ENCODE data around the gene TNFSF13. TPM values are rescaled to one million over a fixed set of nuclear protein-coding genes. Genes with fewer than 3 reads are reported as not detected.

TNFSF13 gene
- total RNA-seq, 1 experiment from 2014 or later = 3.2 TPM

DNA sequence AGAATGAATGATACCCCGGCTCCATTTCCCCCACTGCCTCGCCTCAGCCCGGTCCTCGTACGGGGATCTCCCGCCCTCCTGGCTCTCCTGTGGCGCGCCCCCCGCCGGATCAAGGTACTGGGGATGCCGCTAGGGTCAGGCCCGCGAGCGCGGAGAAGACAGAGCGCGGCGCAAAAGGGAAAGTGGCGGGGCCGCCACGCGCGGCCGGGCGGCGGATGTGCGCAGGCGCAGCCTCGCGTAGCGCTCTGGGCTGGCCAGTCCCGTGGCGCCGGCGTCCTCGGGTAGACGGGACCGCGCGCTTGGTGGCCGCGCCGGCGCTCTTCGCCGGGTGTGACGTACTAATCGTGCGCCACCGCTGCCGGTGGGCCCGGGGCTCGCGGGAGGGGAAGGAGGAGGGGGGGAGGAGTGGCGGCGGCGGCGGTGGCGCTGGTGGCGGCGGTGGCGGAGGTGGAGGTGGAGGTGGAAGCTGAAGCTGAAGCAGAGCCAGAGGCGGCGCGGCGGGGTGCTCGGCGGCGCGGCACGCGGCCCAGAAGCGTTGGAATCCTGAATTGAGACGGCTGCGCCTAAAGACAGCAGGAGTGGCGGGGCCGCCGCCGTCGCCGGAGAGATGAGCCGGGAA lies 3.1 kb downstream of the TNFSF13 start, which contains the start of gene SENP3 (continued):
- TF ChIP-seq, protein P1, sequence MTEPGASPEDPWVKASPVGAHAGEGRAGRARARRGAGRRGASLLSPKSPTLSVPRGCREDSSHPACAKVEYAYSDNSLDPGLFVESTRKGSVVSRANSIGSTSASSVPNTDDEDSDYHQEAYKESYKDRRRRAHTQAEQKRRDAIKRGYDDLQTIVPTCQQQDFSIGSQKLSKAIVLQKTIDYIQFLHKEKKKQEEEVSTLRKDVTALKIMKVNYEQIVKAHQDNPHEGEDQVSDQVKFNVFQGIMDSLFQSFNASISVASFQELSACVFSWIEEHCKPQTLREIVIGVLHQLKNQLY (CRISPR knock-in tag; IDR thresholded peaks at IDR 0.05) = no peak
- TF ChIP-seq, protein P2, sequence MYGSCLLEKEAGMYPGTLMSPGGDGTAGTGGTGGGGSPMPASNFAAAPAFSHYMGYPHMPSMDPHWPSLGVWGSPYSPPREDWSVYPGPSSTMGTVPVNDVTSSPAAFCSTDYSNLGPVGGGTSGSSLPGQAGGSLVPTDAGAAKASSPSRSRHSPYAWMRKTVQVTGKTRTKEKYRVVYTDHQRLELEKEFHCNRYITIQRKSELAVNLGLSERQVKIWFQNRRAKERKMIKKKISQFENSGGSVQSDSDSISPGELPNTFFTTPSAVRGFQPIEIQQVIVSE (CRISPR knock-in tag; IDR thresholded peaks at IDR 0.05; ENCODE audit: borderline replicate concordance) = no peak
- TF ChIP-seq SMAD4 (CRISPR knock-in tag; IDR thresholded peaks at IDR 0.05) = no peak
- TF ChIP-seq CBFB (CRISPR knock-in tag; IDR thresholded peaks at IDR 0.05; ENCODE audit: low read depth) = no peak
- TF ChIP-seq, protein P3, sequence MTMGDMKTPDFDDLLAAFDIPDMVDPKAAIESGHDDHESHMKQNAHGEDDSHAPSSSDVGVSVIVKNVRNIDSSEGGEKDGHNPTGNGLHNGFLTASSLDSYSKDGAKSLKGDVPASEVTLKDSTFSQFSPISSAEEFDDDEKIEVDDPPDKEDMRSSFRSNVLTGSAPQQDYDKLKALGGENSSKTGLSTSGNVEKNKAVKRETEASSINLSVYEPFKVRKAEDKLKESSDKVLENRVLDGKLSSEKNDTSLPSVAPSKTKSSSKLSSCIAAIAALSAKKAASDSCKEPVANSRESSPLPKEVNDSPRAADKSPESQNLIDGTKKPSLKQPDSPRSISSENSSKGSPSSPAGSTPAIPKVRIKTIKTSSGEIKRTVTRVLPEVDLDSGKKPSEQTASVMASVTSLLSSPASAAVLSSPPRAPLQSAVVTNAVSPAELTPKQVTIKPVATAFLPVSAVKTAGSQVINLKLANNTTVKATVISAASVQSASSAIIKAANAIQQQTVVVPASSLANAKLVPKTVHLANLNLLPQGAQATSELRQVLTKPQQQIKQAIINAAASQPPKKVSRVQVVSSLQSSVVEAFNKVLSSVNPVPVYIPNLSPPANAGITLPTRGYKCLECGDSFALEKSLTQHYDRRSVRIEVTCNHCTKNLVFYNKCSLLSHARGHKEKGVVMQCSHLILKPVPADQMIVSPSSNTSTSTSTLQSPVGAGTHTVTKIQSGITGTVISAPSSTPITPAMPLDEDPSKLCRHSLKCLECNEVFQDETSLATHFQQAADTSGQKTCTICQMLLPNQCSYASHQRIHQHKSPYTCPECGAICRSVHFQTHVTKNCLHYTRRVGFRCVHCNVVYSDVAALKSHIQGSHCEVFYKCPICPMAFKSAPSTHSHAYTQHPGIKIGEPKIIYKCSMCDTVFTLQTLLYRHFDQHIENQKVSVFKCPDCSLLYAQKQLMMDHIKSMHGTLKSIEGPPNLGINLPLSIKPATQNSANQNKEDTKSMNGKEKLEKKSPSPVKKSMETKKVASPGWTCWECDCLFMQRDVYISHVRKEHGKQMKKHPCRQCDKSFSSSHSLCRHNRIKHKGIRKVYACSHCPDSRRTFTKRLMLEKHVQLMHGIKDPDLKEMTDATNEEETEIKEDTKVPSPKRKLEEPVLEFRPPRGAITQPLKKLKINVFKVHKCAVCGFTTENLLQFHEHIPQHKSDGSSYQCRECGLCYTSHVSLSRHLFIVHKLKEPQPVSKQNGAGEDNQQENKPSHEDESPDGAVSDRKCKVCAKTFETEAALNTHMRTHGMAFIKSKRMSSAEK (CRISPR knock-in tag; IDR thresholded peaks at IDR 0.05; ENCODE audit: borderline replicate concordance) = no peak
- peak; percentile 63; the same call in 1 of the 2 replicates for TF ChIP-seq ETV6 (CRISPR knock-in tag; IDR thresholded peaks at IDR 0.05)
- TF ChIP-seq, protein P4, sequence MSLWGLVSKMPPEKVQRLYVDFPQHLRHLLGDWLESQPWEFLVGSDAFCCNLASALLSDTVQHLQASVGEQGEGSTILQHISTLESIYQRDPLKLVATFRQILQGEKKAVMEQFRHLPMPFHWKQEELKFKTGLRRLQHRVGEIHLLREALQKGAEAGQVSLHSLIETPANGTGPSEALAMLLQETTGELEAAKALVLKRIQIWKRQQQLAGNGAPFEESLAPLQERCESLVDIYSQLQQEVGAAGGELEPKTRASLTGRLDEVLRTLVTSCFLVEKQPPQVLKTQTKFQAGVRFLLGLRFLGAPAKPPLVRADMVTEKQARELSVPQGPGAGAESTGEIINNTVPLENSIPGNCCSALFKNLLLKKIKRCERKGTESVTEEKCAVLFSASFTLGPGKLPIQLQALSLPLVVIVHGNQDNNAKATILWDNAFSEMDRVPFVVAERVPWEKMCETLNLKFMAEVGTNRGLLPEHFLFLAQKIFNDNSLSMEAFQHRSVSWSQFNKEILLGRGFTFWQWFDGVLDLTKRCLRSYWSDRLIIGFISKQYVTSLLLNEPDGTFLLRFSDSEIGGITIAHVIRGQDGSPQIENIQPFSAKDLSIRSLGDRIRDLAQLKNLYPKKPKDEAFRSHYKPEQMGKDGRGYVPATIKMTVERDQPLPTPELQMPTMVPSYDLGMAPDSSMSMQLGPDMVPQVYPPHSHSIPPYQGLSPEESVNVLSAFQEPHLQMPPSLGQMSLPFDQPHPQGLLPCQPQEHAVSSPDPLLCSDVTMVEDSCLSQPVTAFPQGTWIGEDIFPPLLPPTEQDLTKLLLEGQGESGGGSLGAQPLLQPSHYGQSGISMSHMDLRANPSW (CRISPR knock-in tag; conservative IDR thresholded peaks at IDR 0.05; ENCODE audit: low read depth) = no peak

DNA sequence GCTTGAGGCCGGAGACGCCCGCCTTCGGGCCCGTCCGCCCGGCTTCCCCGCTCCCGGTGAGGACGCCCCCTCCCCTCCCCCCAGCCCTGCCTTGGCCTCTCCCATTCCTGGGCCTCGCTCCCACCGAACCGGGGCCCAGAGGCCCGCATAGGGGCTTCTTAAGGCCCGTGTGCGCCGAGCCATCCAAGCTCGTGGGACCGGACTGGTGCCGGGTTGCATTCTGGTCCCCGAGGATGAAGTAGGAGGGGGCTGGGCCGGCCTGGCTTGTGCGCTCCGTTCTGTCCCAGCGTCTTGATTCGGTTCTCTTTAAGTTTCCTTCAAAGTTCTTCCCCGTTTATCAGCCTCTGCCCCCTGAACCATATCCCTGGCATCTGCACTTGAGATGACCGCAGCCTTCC lies 3.7 kb downstream of the TNFSF13 start:
- no peak for DNase-seq (ENCODE audit: low spot score)
- TF ChIP-seq RELA (CRISPR knock-in tag; IDR thresholded peaks at IDR 0.05; ENCODE audit: borderline replicate concordance) (0 out of 2 replicates have a peak, but pooled peaks have one; percentile 55), ZBTB21 (CRISPR knock-in tag; IDR thresholded peaks at IDR 0.05; ENCODE audit: borderline replicate concordance) (no peak)
- ChIA-PET CTCF (interaction anchor here (1.0 to 3.6 kb wide), 6 partner anchors 10 to 206 kb away, joined by 3 to 79 read pairs (median 16); partner anchors contain the start of genes TMEM102, TMEM256, TP53 and WRAP53), POLR2A (interaction anchor here (1.0 to 1.4 kb wide), 3 partner anchors 9 to 27 kb away, joined by 3 to 4 read pairs (median 3); partner anchors contain the start of genes MPDU1 and SOX15)
- peaks cover 45% of the 10 kb centered on the region for H3K4me1 Mint-ChIP-seq
- peaks cover 30% of the 10 kb centered on the region for H3K36me3 Mint-ChIP-seq
- H3K9me3 Mint-ChIP-seq = no peaks in the 10 kb centered on the region
- peak overlapping the region; percentile 87 for H3K27ac Mint-ChIP-seq
- no peaks in the 10 kb centered on the region for H3K27me3 Mint-ChIP-seq (ENCODE audit: low read depth)
- ATAC-seq = no peak
- peak overlapping the region; percentile 94 for H3K4me3 Mint-ChIP-seq

DNA sequence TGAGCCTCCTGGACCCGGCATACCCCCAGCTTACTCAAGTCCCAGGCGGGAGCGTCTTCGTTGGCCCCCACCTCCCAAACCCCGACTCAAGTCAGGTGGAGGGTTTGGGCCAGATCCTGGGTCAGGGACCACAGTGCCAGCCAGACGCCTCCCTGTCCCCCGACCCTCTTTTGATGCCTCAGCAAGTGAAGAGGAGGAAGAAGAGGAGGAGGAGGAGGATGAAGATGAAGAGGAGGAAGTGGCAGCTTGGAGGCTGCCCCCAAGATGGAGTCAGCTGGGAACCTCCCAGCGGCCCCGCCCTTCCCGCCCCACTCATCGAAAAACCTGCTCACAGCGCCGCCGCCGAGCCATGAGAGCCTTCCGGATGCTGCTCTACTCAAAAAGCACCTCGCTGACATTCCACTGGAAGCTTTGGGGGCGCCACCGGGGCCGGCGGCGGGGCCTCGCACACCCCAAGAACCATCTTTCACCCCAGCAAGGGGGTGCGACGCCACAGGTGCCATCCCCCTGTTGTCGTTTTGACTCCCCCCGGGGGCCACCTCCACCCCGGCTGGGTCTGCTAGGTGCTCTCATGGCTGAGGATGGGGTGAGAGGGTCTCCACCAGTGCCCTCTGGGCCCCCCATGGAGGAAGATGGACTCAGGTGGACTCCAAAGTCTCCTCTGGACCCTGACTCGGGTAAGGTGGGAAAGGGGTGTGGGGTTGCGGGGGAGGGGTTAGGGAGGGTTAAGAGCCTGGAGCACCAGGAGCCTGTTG lies 4.7 kb downstream of the TNFSF13 start:
- peaks cover 34% of the 10 kb centered on the region for H3K4me1 Mint-ChIP-seq
- no peak overlapping the region for H3K27ac Mint-ChIP-seq
- H3K36me3 Mint-ChIP-seq = peaks cover 36% of the 10 kb centered on the region
- CTCF ChIA-PET = interaction anchor here (3.5 kb wide), 1 partner anchor 124 kb away, joined by 29 read pairs; the partner anchor contains the start of genes TP53 and WRAP53
- ATAC-seq (no peak), DNase-seq (ENCODE audit: low spot score) (no peak)
- POLR2A ChIA-PET = no interaction called here
- no peaks in the 10 kb centered on the region for H3K27me3 Mint-ChIP-seq (ENCODE audit: low read depth)
- H3K4me3 Mint-ChIP-seq = peak overlapping the region; percentile 94
- H3K9me3 Mint-ChIP-seq = no peaks in the 10 kb centered on the region
- TF ChIP-seq RELA (CRISPR knock-in tag; IDR thresholded peaks at IDR 0.05; ENCODE audit: borderline replicate concordance) (no peak), NR3C1 (CRISPR knock-in tag; conservative IDR thresholded peaks at IDR 0.05; ENCODE audit: low read depth) (no peak), ZNF396 (CRISPR knock-in tag; IDR thresholded peaks at IDR 0.05; ENCODE audit: borderline replicate concordance) (no peak), ZNF317 (CRISPR knock-in tag; IDR thresholded peaks at IDR 0.05; ENCODE audit: borderline replicate concordance, low read depth) (no peak), EMX1 (CRISPR knock-in tag; IDR thresholded peaks at IDR 0.05) (no peak)
- TF ChIP-seq, protein P5, sequence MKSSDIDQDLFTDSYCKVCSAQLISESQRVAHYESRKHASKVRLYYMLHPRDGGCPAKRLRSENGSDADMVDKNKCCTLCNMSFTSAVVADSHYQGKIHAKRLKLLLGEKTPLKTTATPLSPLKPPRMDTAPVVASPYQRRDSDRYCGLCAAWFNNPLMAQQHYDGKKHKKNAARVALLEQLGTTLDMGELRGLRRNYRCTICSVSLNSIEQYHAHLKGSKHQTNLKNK (CRISPR knock-in tag; IDR thresholded peaks at IDR 0.05) = no peak
- TF ChIP-seq, protein P2 (CRISPR knock-in tag; IDR thresholded peaks at IDR 0.05; ENCODE audit: borderline replicate concordance) = no peak
- TF ChIP-seq, protein P6, sequence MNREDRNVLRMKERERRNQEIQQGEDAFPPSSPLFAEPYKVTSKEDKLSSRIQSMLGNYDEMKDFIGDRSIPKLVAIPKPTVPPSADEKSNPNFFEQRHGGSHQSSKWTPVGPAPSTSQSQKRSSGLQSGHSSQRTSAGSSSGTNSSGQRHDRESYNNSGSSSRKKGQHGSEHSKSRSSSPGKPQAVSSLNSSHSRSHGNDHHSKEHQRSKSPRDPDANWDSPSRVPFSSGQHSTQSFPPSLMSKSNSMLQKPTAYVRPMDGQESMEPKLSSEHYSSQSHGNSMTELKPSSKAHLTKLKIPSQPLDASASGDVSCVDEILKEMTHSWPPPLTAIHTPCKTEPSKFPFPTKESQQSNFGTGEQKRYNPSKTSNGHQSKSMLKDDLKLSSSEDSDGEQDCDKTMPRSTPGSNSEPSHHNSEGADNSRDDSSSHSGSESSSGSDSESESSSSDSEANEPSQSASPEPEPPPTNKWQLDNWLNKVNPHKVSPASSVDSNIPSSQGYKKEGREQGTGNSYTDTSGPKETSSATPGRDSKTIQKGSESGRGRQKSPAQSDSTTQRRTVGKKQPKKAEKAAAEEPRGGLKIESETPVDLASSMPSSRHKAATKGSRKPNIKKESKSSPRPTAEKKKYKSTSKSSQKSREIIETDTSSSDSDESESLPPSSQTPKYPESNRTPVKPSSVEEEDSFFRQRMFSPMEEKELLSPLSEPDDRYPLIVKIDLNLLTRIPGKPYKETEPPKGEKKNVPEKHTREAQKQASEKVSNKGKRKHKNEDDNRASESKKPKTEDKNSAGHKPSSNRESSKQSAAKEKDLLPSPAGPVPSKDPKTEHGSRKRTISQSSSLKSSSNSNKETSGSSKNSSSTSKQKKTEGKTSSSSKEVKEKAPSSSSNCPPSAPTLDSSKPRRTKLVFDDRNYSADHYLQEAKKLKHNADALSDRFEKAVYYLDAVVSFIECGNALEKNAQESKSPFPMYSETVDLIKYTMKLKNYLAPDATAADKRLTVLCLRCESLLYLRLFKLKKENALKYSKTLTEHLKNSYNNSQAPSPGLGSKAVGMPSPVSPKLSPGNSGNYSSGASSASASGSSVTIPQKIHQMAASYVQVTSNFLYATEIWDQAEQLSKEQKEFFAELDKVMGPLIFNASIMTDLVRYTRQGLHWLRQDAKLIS (CRISPR knock-in tag; IDR thresholded peaks at IDR 0.05; ENCODE audit: borderline replicate concordance) = no peak
